ENCODE data around the gene ZDHHC22. TPM values are rescaled to one million over a fixed set of nuclear protein-coding genes. Genes with fewer than 3 reads are reported as not detected.

Gene ZDHHC22
- polyA plus RNA-seq, 1 of the 3 experiments (the other 2 are of a cell fraction) = not detected

DNA sequence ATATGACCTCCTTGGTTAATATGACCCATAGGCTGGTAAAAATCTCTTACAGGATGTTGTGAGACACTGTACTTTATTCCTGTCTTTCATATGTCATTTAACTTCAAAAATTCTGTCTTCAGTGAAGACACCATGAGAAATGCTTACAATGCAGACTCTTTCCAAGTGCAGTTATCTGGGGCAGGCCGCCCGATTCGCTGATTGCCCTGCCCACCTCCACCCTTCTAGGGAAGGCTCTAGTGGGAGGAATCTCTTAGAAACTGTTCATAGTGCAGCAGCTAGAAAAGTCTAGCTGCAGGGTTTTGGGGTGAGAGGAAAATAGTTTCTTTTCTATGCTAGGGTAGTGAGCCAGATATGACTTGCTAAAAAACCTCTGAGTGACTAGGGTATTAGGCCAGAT, 58.5 kb downstream of the ZDHHC22 start:
- H3K36me3 ChIP-seq (replicated peaks in 1 of 2; ENCODE audit: control insufficient read depth in 1 of 2, insufficient read depth in 2 of 2, low read length in 1 of 2) = no peaks in the 10 kb centered on the region
- CTCF ChIA-PET = interaction anchor here (1.2 to 17.4 kb wide), 8 partner anchors 8 to 212 kb away, joined by 3 to 309 read pairs (median 14); no protein-coding TSS in a partner anchor
- H3K9me2 ChIP-seq = no peaks in the 10 kb centered on the region
- H3K4me3 ChIP-seq (ENCODE audit: low read depth in 2 of 2, low read length in 1 of 2) = no peak overlapping the region
- H3F3A ChIP-seq (replicated peaks; ENCODE audit: insufficient read depth) = no peaks in the 10 kb centered on the region
- DNase-seq = no peak
- no peaks in the 10 kb centered on the region; the same call in 1 of the 2 replicates for H3K27me3 ChIP-seq (ENCODE audit: insufficient read depth)
- H3K79me2 ChIP-seq (ENCODE audit: insufficient read depth) = no peaks in the 10 kb centered on the region
- 94% methylated on average over 3 of the region's 3 CpGs for WGBS (ENCODE audit: low lambda C conversion rate)
- H3K4me1 ChIP-seq (ENCODE audit: control insufficient read depth in 1 of 2, insufficient read depth in 2 of 2, low read depth in 1 of 2, low read length in 1 of 2) = peaks cover 0 to 5% of the 10 kb centered on the region in 2 experiments; a peak in 2 of 4 replicates
- POLR2A ChIA-PET = no interaction called here
- H3K9me3 ChIP-seq = 0 out of 2 replicates have a peak, but pooled peaks cover 4% of the 10 kb centered on the region
- H3K27ac ChIP-seq (ENCODE audit: low read depth in 2 of 2, low read length in 1 of 2) = no peak overlapping the region
- no peak overlapping the region for H3K9ac ChIP-seq
- H3K4me2 ChIP-seq = no peak overlapping the region
- H2AFZ ChIP-seq (ENCODE audit: low read depth) = no peak overlapping the region
- no peaks in the 10 kb centered on the region for H4K20me1 ChIP-seq (ENCODE audit: insufficient read depth)
- TF ChIP-seq TCF12 (IDR thresholded peaks at IDR 0.05) (no peak), FOSL2 (IDR thresholded peaks at IDR 0.05; ENCODE audit: borderline replicate concordance, low read depth) (no peak)

DNA sequence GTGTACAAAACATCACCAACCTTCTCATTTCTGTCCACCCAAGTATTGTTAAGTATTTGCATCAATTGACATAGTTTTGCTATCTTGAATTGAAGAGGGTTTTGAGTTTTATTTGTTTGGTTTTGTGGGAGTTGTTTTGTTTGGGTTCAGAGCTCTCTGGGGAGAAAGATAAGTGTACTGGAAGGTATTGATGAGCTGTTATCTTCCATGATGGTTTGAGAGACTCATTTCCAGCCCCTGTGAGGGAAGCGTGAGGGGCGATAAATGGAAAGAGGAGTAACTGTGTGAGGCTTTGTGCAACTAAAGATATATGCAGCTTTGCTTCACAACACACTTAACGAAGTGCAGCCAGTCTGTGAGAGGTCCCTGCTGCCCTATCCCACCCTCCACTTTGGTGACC, 59.2 kb downstream of the ZDHHC22 start:
- 71% methylated on average over 3 of the region's 3 CpGs for WGBS (ENCODE audit: low lambda C conversion rate)
- Histone ChIP-seq H3K4me3 (ENCODE audit: low read depth in 2 of 2, low read length in 1 of 2) (no peak overlapping the region), H3K27me3 (ENCODE audit: insufficient read depth) (no peaks in the 10 kb centered on the region; the same call in 1 of the 2 replicates), H3K79me2 (ENCODE audit: insufficient read depth) (no peaks in the 10 kb centered on the region), H4K20me1 (ENCODE audit: insufficient read depth) (no peaks in the 10 kb centered on the region), H3K27ac (ENCODE audit: low read depth in 2 of 2, low read length in 1 of 2) (no peak overlapping the region), H3K9me3 (0 out of 2 replicates have a peak, but pooled peaks cover 4% of the 10 kb centered on the region), H3K4me2 (no peak overlapping the region), H3K36me3 (replicated peaks in 1 of 2; ENCODE audit: control insufficient read depth in 1 of 2, insufficient read depth in 2 of 2, low read length in 1 of 2) (no peaks in the 10 kb centered on the region), H2AFZ (ENCODE audit: low read depth) (no peak overlapping the region), H3K4me1 (ENCODE audit: control insufficient read depth in 1 of 2, insufficient read depth in 2 of 2, low read depth in 1 of 2, low read length in 1 of 2) (peaks cover 0 to 5% of the 10 kb centered on the region in 2 experiments; a peak in 2 of 4 replicates), H3K9me2 (no peaks in the 10 kb centered on the region), H3K9ac (no peak overlapping the region), H3F3A (replicated peaks; ENCODE audit: insufficient read depth) (no peaks in the 10 kb centered on the region)
- TF ChIP-seq MXI1 (IDR thresholded peaks at IDR 0.05; ENCODE audit: low read depth, low read length) = no peak
- TF ChIP-seq TEAD4 (IDR thresholded peaks at IDR 0.05; ENCODE audit: borderline replicate concordance, insufficient read depth) = no peak
- TF ChIP-seq CHD2 (IDR thresholded peaks at IDR 0.05; ENCODE audit: low read length, partially characterized antibody) = no peak
- TF ChIP-seq RFX5 (IDR thresholded peaks at IDR 0.05; ENCODE audit: low read length) = no peak
- no peak for TF ChIP-seq NFIC (IDR thresholded peaks at IDR 0.05; ENCODE audit: borderline replicate concordance)
- POLR2A ChIA-PET = no interaction called here
- CTCF ChIA-PET = interaction anchor here (1.2 to 17.4 kb wide), 7 partner anchors 9 to 210 kb away, joined by 3 to 255 read pairs (median 5); no protein-coding TSS in a partner anchor
- no peak for DNase-seq

Other genes with a start within 250 kb of the ZDHHC22 start
- gene IRF2BPL, start 113.1 kb downstream of the ZDHHC22 start, polyA plus RNA-seq (2012; rRNA removed) = 10.9 and 17.1 TPM in 2 replicates
- gene CIPC, start 43.5 kb downstream of the ZDHHC22 start, polyA plus RNA-seq (2012; rRNA removed) = 6.5 and 9.6 TPM in 2 replicates
- gene TMEM63C, start 40.0 kb upstream of the ZDHHC22 start, polyA plus RNA-seq (2012; rRNA removed) = 0.25 and 0.52 TPM in 2 replicates
- not detected in 2 replicates for gene NGB, start 129.4 kb upstream of the ZDHHC22 start, polyA plus RNA-seq (2012; rRNA removed)
- gene POMT2, start 179.1 kb upstream of the ZDHHC22 start, polyA plus RNA-seq (2012; rRNA removed) = 19.9 and 22.8 TPM in 2 replicates
- 43.1 and 53.7 TPM in 2 replicates for gene GSTZ1, start 179.2 kb upstream of the ZDHHC22 start, polyA plus RNA-seq (2012; rRNA removed)
- gene TMED8, start 235.3 kb upstream of the ZDHHC22 start, polyA plus RNA-seq (2012; rRNA removed) = 2.3 and 3.2 TPM in 2 replicates
- gene SAMD15, start 235.6 kb upstream of the ZDHHC22 start, polyA plus RNA-seq (2012; rRNA removed) = 1.7 and 3.0 TPM in 2 replicates

All from SK-N-SH (cell line).